Fibroblast of the aortic adventitia (primary cell): ENCODE results near the gene TPTE2. TPM values are rescaled to one million over a fixed set of nuclear protein-coding genes. Genes with fewer than 3 reads are reported as not detected.
"Not testable (repeated sequence)": the region's sequence is repeated elsewhere in the genome, so short reads cannot be mapped to it uniquely, and the experiment has no call there.

ENCODE experiments used
- DNase-seq: peaks from one replicate; pipeline ENCODE4 v3.0.0-alpha.2; 2010; ENCODE audit warnings: low read depth
- H3K4me3 ChIP-seq: 2 replicates; pipeline ENCODE4 v1.5.1; 2011; ENCODE audit warnings: low read depth, mild to moderate bottlenecking, control low read depth, low read length, moderate library complexity
- CTCF ChIP-seq: IDR thresholded peaks from 2 replicates; pipeline ENCODE4 v1.5.1; 2011; ENCODE audit warnings: mild to moderate bottlenecking, low read length, control low read depth, inconsistent platforms; ENCODE audit not compliant: insufficient read depth
- total RNA-seq: library from RNA; depleted of rRNA; stranded (reverse); fragments of >200 nt; gene quantifications from 2 replicates; pipeline ENCODE4 v1.2.3, GENCODE V29; 2012; ENCODE audit warnings: low replicate concordance

The TPTE2 gene
- total RNA-seq, result not detected in 2 replicates

GRCh38 chr13:19561127-19561582, at the start of gene TPTE2:
TSS of gene TPTE2 (minus strand) at chr13:19561532. CDS start at chr13:19503234, 58,298 bp downstream.
- DNase-seq, H3K4me3 ChIP-seq: not testable (repeated sequence)

- H3K4me3 ChIP-seq, result no peak overlapping the region
- no peak for TF ChIP-seq CTCF
- no peak for DNase-seq
Observed at GRCh38 chr13:19607523-19608078, 46.3 kb upstream of the TPTE2 start.

GRCh38 chr13:19606737-19607136, 45.4 kb upstream of the TPTE2 start:
- DNase-seq, result no peak
- no peak overlapping the region for H3K4me3 ChIP-seq
- no peak for TF ChIP-seq CTCF

GRCh38 chr13:19606152-19606551, 44.8 kb upstream of the TPTE2 start:
- TF ChIP-seq CTCF, result no peak
- DNase-seq, result peak; percentile 11
- H3K4me3 ChIP-seq, result no peak overlapping the region

- H3K4me3 ChIP-seq, result no peak overlapping the region
- no peak for TF ChIP-seq CTCF
- DNase-seq, result peak; percentile 14
Observed at GRCh38 chr13:19605161-19605955, 44.0 kb upstream of the TPTE2 start.

- no peak for TF ChIP-seq CTCF
- H3K4me3 ChIP-seq, result no peak overlapping the region
- no peak for DNase-seq
Observed at GRCh38 chr13:19604306-19604705, 43.0 kb upstream of the TPTE2 start.
